GM12878 (cell line): Measurements from ENCODE around the gene MMP20.

ENCODE experiments used
- CREB1 ChIP-seq: IDR thresholded peaks from 2 replicates; pipeline ENCODE4 v1.6.1; 2012; ENCODE audit warnings: low read depth, mild to moderate bottlenecking, inconsistent platforms
- CREM ChIP-seq: IDR thresholded peaks from 2 replicates; pipeline ENCODE4 v1.6.1; 2014; ENCODE audit warnings: antibody characterized with exemption, low read depth
- KDM1A ChIP-seq: fragments of 200-600 bp; sonication (generic); IDR thresholded peaks from 2 replicates; pipeline ENCODE4 v1.6.1; 2016; ENCODE audit warnings: borderline replicate concordance
- SUZ12 ChIP-seq: fragments of 200-600 bp; sonication (generic); IDR thresholded peaks from one replicate; pipeline ENCODE4 v1.6.1; 2018; ENCODE audit warnings: antibody characterized with exemption, mild to moderate bottlenecking; ENCODE audit not compliant: unreplicated experiment
- ZNF217 ChIP-seq: fragments of 450-650 bp; IDR thresholded peaks from 2 replicates; pipeline ENCODE4 v1.6.1; 2017; ENCODE audit warnings: antibody characterized with exemption, mild to moderate bottlenecking
- TF ChIP-seq, protein P1 (sequence below), 3 experiments: IDR thresholded peaks in 2 of 3; conservative IDR thresholded peaks in 1 of 3; 2 replicates each; pipeline ENCODE4 v1.5.1; 2011; ENCODE audit warnings: low read depth in 3 of 3, low read length in 3 of 3, mild to moderate bottlenecking in 3 of 3, control low read depth in 2 of 3, moderate library complexity in 2 of 3, inconsistent platforms in 1 of 3, mixed read lengths in 1 of 3; ENCODE audit not compliant: control insufficient read depth in 2 of 3, insufficient read depth in 1 of 3; ENCODE audit errors: extremely low read depth in 1 of 3

- no peak for TF ChIP-seq KDM1A
- no peak for TF ChIP-seq SUZ12
- no peak for TF ChIP-seq CREB1
- no peak for TF ChIP-seq CREM
- TF ChIP-seq, protein P1, sequence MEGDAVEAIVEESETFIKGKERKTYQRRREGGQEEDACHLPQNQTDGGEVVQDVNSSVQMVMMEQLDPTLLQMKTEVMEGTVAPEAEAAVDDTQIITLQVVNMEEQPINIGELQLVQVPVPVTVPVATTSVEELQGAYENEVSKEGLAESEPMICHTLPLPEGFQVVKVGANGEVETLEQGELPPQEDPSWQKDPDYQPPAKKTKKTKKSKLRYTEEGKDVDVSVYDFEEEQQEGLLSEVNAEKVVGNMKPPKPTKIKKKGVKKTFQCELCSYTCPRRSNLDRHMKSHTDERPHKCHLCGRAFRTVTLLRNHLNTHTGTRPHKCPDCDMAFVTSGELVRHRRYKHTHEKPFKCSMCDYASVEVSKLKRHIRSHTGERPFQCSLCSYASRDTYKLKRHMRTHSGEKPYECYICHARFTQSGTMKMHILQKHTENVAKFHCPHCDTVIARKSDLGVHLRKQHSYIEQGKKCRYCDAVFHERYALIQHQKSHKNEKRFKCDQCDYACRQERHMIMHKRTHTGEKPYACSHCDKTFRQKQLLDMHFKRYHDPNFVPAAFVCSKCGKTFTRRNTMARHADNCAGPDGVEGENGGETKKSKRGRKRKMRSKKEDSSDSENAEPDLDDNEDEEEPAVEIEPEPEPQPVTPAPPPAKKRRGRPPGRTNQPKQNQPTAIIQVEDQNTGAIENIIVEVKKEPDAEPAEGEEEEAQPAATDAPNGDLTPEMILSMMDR (IDR thresholded peaks at IDR 0.05 in 2 of 3, conservative IDR thresholded peaks at IDR 0.05 in 1 of 3; ENCODE audit: control insufficient read depth in 2 of 3, extremely low read depth in 1 of 3, insufficient read depth in 1 of 3, low read depth in 3 of 3, low read length in 3 of 3) = no peak
- TF ChIP-seq ZNF217 = 0 out of 2 replicates have a peak, but pooled peaks have one; percentile 26
Observed at GRCh38 chr11:102572554-102573220, 52.4 kb downstream of the MMP20 start.
